Measurements from ENCODE around the gene EHMT1.
"Not testable (repeated sequence)": the region's sequence is repeated elsewhere in the genome, so short reads cannot be mapped to it uniquely, and the experiment has no call there.

The EHMT1 gene

DNA sequence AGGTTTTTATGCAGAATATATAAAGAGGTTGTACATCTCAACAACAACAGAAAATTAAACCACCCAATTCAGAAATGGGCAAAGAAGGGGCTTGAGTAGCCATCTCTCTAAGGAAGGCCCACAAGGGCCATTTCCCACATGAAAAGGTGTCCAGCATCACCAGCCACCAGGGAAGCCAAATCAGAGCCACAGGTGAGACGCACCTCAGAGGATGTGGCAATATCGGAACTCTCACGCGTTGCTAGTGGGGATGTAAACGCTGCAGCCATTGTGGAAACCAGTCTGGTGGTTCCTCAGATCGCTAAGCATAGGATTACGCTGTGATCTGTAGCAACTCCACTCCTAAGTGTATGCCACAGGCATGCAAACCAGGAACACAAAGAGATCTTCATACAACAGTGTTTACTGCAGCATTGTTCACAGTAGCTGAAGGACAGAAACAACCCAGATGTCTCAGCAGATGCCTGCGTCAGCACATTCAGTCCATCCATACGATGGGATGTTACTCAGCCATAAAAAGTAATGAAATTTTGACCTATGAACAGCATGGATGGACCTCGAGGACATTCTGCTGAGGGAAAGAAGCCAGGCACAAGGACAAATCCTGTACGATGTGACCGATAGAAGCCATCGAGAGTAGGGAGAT lies 174.5 kb downstream of the EHMT1 start:
- no peak for DNase-seq

DNA sequence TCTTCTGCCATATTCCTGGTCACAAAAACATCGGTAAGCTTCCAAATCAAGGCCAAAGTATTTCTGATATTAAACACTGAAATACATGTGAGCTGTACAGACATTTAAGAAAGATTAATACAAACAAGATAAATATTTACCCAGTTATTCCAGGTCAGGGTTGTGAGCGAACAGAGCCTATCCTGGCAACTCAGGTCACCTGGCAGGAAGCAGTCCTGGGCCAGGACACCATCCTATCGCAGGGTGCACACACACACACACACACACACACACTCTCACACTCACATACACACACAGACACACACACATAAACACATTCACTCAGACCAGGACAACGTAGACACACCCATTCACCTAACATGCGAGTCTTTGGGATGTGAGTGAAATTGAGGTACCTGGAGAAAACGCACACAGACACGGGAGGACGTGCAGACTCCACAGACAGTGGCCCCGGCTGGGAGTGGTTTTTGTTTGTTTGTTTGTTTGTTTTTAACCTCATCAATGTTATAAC lies 176.4 kb downstream of the EHMT1 start:
- DNase-seq = no peak

DNA sequence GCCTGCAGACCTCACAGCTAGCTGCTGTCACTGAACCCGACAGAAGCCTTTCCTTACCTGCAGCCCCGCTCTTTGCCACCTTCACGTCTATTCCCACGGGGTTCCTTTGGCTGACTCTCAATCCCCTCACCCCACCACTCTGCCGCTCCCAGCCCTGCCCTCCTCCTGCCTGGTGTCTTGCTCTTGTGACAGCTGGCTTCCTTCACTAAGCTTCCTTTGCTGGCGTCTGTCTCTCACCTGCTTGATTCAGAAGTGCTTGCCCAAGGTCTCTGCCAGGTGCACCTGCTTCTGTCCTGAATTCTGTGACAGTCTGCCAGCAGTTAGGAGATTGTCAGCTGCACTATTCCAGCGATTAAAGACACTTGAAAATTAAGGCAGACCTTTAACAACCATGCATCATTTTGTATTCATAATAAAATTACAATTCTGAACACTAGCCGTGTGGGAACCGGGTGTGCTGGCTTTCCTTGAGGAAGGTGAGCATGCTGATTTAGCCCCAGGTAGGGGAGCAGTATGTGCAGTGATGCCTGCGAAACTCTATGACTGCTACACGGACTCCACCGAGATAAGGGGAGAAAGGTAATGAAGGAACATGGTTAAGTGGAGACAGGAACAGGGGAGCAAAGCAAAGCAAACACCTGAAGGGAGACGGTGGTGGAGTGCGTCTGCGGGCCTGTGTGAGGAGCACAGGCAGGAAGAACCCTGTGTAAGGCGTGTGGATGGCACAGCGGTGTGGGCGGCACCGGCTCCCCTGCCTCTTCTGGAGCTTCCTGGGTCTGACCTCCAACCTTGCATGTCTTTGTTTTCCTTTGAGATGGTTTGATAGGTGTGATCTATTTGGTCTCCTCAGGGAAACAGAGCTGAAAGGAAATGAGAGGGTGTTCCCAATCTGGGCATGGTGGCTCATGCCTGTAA lies 178.7 kb downstream of the EHMT1 start:
- no peak for DNase-seq

DNA sequence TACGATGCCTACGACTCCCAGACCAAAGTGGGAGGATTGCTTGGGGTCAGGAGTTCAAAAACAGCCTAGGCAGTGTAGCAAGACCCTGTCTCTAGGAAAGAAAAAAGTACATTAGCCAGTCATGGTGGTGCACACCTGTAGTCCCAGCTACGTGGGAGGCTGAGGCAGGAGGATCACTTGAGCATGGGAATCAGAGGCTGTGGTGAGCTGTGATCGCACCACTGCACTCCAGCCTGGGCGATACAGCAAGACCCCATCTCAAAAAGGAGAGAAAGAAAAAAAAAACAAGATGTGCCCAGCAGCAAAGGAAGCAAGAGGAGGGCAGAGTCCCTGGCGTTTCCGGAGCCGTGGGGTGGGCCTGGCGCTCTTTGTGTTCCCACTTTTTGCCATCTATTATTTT lies 179.3 kb downstream of the EHMT1 start:
- DNase-seq = no peak

DNA sequence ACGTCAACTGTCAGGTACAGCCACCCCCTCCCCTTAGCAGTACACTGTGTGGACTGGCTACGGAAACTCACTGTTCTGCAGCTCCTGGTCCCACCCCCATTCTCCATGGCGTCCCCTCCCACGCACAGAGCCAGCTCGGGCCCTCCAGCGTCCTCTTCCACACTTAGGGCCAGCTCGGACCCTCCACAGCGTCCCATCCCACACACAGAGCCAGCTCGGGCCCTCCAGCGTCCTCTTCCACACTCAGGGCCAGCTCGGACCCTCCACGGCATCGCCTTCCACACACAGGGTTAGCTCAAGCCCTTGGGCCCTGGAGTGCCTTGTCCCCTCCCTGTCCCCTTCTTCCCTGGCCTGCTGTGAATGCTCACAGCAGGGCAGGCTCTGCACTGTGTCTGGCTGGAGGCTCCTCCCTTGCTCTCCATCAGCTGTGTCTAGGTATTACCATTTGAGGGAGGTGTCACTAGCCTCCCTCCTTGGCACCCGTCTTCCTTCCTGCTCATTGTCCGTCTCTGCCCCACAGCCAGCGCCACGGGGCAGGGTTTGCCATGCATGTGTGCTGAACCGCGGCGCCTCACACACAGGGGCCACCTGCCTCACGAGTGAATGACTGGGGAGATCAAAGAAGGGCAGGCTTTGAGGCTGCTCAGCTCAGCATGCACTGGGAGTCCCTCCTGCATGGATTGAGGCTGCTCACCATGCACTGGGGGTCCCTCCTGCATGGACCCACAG lies 180.3 kb downstream of the EHMT1 start:
- no peak for DNase-seq

DNA sequence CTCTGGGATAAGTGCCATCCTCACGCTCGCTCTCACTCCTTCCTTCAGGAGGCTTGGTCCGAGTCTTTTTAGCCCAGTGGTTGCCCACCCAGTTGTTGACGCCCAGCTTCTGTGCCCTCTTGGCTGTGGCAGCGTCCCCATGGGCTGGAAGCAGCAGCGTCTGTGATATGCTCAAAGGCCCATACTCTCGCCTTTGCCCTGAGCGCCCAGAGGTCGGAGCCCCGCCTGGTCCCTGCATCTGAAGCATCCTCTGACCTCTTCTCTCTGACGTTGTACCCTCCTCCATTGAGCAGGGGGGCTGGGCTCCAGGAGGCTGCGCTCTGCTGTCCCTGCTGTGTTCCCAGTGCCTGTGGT lies 180.8 kb downstream of the EHMT1 start:
- DNase-seq = no peak

DNA sequence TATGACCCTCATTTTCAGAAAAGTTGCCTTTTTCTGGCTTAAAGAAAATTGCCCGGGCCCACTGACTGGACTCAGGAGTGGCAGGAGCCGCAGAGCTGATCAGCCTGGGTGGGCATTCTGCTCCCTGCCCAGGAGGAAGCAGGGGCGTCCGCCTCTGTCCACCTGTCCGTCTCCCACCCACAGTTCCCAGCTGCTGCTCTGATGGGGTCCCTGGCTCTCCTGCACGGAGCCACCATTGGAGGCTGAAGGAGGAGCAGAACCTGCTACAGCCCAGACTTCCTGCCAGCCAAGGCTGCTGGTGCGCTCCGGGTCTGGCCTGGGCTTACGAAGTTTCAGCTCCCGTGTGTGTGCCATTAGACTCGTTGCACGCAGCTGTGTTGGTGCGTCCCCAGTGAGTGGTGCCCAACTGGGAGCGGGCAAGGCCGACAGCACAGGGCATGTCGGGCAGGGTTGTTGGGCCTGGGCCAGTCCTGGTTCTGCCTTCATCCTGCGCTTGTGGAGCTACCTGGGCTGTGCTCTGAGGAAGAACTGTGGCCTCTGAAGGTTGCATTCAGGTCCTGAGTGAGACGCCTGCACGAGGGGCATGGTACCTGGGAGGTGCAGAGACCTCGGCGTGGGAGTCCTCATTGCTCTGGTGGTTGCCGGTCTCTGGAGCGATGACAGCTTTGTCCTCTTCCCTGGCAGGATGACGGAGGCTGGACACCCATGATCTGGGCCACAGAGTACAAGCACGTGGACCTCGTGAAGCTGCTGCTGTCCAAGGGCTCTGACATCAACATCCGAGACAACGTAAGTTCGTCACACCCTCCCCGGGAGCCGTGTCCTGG lies 181.6 kb downstream of the EHMT1 start:
- DNase-seq = no peak

DNA sequence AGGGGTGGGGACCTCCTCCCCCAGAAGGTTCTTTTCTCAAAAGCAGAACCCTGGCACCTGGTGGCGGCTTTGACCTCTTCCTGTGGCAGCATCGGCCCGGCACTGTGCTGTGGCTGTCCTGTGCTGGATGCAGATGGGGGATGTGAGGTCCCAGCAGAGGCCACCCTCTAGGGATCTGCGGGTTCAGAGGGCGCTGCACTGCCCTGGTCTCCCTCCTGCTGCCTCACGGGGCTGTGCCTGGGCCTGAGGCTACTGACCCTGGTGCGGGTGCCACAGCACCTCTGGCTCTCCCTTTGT lies 182.2 kb downstream of the EHMT1 start:
- no peak for DNase-seq

DNA sequence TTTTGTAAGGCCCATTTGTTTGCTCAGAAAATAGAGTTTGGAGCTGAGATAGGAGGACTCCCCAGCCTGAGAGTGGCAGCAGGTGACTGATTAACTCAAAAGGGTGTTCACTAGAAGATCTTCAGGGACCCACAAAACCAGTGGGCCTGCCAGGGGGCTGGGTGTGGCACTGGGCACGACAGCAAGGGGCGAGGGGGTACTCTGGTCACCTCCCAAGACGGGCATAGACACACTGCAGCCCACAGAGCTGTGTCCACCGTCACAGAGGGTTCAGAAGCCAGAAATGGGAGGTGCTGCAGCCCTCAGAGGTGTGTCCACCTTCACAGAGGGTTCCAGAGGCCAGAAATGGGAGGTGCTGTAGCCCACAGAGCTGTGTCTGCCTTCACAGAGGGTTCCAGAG lies 183.2 kb downstream of the EHMT1 start:
- DNase-seq = no peak

DNA sequence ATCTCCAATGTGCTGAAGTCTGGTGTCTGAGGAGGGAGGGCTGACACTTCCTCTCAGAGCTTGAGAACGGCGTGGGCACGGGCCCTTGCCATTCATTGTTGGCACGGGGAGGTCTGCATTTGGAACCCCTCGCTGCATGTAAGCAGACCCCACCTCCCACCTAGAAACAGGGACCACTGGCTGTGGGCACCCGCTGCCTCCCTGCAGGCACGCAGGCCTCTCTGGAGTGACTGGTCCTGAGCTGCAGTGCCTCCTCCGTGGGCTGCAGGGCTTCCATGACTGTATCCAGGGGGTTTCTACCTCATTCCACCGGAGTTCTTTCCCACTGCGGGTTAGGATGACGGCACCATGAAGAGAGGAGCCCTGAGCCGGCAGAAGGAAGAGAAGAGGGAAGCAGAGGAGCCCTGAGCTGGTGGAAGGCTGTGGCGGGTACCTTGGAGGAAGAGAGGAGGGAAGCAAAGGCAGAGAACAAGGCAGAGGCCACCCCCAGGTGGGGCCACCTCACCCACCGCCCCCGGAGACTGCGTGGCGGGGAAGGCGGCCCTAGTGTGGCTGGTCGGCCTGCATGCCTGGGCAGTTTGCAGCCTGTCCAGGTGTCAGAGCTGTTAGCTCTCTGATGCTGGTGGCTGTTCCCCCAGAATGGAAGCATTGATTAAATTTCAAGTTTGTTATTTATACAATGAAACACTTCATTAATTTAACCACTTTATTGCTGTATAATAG lies 183.9 kb downstream of the EHMT1 start:
- DNase-seq = no peak

DNA sequence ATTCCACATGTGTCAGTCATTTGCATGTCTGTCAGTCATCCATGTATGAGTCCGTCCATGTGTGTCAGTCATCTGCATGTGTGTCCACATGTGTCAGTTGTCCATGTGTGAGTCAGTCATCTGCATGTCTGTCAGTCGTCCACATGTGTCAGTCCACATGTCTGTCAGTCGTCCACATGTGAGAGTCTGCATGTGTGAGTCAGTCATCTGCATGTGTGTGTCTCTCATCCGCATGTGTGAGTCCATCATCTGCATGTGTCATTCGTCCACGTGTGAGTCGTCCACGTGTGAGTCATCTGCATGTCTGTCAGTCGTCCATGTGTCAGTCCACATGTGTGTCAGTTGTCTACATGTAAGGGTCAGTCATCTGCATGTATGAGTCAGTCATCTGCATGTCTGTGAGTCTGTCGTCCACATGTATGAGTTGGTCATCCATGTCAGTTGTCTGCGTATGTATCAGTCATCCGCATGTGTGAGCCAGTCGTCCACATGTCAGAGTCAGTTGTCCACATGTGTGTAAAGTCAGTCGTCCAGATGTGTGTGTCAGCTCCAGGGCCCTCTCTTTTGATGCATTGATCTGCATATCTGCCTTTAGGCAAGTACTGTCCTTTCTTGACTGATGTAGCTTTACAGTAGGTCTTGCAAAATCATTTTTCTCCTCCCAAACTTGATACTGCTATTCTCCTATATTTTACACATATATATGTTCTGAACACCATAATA lies 186.3 kb downstream of the EHMT1 start:
- no peak for DNase-seq

DNA sequence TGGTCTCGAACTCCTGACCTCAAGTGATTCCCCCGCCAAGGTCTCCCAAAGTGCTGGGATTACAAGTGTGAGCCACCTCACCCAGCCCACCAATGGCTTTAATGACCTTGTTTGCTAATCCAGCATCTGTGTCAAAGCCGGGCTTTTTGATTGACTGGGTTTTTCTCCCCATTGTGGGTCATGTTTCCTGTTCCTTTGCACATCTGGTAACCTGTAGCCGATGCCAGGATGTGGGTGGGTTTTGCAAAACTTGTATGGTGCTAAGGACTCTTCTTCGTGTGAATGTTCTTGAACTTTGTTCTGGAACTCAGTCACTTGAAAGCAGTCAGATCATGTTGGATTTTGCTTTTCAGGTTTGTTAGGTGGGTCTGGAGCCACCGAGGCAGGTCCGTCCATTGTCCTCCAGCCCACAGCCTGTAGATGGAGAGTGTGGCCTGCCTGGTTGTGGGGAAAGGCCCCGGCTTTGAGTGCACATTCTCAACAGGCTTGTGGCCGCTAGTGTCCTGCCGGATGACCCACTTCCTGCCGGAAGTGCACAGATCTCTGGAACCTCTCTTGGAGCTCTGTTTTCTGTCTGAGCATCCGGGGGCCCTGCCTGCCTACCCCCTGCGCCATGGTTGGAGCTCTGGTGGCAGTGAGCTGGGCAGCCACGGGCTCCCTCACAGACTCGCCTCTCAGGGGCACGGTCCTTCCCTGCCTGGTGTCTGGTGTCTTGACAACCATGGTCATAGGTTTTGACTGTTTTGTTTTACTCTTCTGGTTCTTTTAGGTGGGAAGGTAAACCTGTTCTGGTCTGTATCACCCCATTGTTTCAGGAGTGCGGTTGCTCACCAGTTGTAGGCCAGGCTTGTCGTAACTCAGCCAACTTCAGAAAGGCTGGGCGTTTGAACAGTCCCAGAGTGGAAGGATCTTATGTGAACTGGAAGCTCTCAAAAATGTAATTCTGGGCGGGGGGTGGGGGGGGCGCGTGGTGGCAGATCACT lies 189.2 kb downstream of the EHMT1 start:
- DNase-seq = no peak

DNA sequence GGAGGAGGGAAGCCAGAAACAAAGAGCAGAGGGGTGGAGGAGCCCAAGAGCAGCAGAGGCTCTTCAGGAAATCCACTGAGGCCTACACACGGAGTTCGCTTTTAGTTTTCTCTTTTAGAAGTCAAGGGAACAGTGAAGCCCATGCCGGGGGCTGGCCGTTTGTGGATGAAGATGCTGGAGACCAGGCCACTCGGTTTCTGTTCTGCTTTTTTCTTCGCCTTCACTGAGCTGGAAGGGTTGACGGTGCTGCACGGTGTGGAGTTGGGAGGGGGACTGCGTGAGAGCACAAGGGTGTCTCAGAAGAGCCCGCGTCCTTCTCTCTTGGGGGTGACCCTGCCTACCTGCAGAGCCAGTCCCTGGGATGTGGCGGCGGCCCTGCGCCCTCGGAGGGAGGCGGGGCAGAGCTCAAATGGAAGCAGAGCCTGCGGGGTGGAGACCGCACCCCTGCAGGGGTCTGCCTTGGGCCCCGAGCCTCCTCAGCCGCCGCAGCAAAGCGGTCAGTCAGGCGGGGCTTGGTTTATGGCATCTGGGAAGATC lies 190.3 kb downstream of the EHMT1 start:
- peak; percentile 5 for DNase-seq

DNA sequence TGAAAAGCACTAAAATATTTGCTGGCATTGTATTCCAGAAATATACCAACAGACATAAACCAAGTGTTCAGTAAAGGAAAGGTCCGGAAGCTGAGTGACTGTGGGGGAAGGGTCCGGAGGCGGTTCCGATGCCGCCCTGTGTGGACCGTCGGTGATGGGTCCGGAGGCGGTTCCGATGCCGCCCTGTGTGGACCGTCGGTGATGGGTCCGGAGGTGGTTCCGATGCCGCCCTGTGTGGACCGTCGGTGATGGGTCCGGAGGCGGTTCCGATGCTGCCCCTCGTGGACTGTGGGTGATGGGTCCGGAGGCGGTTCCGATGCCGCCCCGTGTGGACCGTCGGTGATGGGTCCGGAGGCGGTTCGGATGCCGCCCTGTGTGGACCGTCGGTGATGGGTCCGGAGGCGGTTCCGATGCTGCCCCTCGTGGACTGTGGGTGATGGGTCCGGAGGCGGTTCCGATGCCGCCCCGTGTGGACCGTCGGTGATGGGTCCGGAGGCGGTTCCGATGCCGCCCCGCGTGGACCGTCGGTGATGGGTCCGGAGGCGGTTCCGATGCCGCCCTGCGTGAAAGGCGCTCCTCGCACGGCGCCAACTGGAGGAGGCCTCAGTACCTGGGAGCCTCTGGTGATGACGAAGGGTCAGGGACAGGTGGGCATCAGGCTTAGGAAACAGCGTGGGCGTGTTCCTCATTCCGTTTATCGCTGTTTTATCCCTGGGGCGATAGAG lies 191.1 kb downstream of the EHMT1 start:
- DNase-seq = not testable (repeated sequence)

DNA sequence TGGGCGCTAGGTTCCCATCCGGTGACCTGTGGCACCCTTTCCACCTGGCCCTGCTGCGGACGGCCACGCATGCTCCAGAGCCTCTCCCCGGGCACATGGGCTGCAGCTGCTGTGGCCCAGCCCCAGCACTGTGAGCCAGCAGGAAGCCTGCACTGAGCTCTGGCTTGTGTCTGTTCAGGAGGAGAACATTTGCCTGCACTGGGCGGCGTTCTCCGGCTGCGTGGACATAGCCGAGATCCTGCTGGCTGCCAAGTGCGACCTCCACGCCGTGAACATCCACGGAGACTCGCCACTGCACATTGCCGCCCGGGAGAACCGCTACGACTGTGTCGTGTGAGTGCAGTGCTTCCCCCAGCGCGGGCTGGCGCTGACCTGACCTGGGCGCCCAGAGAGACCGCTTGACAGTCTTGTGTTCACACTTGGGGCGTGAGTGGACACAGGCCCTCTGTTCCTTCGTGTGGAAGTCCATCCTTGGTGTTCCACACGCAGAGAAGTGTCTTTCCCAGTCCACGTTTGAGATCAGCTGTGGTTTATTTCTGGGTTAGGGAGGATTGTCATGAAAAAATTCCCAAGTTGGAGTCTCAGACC lies 192.6 kb downstream of the EHMT1 start:
- DNase-seq = no peak

DNA sequence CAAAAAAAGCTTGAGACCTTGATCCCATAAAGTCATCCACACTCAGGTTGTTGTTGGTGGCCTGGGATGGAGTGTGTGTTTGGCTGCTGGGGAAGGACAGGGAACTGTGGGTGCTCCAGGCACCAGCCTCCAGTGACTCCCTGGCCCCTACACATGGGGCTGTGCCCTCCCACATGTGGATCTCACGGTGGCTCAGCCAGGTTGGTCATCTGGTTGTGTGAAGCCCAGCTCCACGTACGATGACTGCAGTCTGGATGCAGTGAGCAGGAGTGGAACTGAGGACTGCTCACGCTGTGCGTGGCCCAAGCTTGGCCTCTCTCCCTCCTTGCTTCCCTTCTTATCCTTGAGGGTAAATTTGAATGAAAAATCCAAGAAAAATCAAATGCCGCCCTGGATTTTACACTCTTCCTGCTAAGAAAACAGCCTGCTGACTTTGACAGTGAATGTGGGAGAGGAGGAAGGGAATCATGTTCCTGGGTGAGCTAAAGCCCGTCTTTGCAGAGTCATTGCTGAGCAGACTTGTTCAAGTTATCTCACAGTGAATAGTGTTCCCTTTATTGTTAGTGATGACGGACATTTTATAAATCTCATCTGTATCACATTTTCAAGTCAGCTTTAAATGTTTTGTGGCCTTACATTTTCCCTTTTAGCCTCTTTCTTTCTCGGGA lies 193.7 kb downstream of the EHMT1 start:
- DNase-seq = no peak

DNA sequence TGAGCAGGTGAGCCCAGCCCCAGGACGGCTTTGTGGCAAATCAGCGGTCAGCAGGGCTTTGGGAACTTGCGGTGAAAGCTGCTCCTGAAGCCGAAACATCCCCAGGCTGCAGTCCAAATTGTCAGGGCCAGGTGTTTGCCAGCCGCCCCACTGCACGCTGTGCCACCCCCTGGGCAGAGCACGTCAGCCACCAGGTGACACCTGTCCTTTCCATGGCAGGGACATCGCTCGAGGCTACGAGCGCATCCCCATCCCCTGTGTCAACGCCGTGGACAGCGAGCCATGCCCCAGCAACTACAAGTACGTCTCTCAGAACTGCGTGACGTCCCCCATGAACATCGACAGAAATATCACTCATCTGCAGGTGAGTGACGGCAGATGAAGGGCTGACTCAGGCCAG lies 194.4 kb downstream of the EHMT1 start:
- no peak for DNase-seq

Data from suppressor macrophage treated with lipopolysaccharide for 4 hours (primary cell).